NCI-H82 treated with DMSO at 0.1 percent for 48 hours (cell line): ENCODE data around the gene SMAD5.

Experiments
- DNase-seq: peaks from one replicate; lab custom pipeline; 2025; ENCODE audit not compliant: unreplicated experiment; lab: John Stamatoyannopoulos, UW

The SMAD5 gene

DNA sequence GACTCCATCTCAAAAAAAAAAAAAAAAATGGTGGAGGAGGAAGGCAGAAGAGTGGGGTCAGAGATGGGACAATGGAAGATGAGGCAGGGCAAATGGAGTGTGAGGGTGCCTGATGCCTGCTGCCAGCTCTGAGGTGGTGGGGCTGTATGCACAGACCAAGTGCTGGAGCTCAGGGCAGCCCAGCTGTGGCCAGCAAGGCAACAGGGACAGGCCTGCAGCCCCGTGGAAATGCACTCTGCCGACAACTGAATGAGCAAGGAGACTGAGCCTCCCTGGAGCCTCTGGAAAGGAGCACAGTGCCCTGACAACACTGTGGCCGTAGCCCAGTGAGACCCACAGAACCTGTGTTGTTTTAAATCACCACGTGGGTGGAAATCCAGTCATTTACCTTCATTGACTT is 83.2 kb downstream of the SMAD5 start:
- DNase-seq = no peak

DNA sequence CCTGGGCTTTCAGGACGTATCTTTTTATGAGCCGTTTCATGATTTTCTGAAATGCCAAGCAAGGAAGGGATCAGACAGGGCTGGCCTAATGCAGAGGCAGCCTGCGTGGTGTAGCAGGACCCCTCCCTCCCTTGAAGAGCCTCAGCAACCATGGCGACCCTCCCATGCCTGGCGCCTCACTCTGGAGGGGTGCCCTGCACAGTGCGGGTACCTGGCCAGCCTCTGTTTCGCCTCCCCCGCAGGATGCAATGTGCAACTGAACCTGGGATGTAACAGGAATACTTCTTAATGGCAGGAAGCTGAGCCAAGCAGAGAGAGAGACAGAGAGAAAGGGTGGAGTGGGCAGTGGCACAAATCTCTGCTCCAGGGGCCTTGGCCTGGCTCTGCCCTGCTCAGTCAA is 83.6 kb downstream of the SMAD5 start:
- no peak for DNase-seq

DNA sequence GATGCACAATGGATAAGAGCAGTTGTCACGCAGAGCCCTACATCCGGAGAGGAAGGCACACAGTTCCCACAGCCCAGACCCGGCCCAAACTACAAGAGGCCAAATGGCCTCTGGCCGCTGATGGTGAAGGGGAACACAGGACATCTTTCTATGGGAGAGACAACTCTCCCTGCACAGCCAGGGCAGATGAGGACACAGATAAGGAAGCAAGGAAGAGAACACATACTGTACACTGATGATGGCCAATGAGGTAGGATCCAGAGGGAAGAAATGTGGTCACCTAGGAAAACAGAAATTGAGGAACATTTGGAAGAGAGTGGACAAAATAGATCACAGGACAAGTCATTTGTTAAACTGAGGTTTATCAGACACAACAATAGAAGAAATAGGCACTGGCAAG is 88.7 kb downstream of the SMAD5 start:
- no peak for DNase-seq

DNA sequence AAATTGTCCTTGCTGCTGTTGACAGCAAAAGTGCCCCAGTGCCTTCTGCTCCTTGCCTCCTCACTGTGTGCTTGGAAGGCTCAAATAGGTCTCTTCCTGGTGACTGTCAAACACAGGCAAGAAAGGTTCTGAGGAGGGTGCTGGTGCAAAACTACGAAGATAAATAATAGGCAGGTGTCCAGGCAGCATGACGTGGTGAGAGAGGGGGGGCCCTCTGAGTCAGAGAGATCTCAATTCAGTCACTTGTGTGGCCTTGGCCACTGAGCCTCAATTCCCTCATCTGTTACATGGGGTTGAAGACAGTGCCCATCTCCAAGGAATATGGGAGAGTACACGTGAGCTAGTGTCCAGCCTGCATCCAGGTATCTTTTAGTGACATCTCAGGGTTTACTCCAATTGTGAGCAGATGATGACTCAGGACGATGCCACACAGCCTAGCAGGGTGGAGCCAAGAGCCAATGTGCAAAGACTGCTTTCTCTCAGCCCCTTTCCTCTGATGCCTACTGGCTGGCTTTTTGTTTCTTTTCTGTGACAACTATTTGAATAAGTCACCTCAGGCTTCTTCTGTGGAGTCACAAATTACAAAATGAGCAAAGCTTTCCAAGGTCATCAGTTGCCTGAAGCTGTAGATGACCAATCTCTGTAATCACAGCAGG is 90.1 kb downstream of the SMAD5 start:
- no peak for DNase-seq

DNA sequence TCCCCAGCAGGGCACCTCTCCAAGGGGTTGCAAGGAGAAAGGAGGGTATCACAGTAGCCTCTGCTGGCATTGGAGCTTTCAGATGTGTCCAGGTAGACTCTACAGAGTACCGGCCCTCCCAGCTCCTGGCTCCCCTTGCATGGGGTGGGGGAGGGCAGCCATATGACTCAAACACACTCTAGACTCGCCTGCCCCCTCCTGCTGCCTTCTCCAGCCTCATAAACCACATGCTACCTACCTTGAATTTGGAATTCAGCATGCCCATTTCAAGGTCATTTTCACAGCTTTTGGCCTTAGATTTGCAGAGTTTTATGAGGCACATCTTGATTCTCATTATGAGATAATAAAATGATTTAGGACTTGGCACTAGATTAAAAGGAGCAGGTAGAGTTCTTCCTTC is 93.2 kb downstream of the SMAD5 start:
- no peak for DNase-seq

DNA sequence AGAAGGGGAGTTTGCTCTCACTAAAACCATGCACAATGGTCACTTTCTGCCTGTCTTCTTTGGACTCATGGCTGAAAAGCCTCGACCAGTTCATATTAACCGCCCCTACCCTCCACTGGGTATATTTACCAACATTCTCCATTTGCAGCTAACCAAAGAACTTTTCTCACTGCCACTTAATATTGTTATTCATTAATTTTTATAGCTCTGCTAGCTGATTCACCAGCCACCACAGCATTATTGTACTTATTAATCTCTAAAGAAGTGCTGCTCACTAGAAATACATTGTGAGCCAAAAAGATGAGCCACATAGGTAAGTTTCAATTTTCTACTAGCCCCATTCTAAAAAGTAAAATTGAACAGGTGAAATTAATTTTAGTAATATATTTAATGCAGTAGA is 93.8 kb downstream of the SMAD5 start:
- no peak for DNase-seq

DNA sequence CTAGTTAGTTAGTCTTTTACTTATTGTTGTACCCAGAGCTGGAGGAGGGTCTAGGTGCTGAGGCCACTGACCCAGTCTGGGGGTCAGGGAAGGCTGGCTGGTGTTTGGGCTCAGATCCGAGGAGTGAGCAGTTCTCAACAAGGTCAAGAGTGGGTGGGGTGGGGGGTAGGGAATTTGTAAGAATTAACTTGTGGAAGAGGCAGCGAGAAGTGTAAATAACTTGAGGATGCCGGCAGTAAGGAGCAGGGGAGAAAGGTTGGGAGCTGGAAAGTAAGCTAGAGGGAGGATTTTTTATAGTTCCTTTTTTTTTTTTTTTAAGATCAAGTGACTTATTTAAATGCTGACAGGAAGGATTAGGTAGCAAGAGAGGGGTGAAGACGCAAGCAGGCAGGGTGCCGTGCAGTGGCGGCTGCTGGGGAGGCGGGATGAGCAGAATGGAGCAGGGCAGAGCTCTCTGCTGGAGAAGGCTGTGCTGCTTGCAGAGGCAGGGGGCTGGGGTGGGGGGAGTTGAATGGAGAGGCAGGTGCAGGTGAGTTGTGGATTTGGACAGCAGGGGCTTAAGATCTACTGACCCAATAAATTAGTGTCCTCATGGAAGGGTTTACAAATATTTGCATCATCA is 95.6 kb downstream of the SMAD5 start:
- DNase-seq = no peak

DNA sequence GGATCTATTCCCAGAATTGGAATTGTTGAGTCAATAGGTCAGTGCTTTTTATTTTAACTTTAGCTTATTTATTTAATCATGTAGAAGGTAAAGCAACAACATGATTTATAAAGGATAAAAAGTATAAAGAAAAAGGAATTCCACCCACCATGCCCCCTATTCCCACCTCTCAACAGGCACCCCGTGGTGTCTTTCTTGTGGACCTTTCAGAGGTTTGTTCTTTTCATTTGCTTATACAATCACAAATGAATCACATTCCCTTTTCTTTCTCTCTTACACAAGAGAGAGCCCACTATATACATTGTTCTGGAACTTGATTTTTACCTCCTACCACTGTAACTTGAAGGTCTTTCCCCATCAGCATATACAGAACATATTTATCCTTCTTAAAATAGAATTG is 97.5 kb downstream of the SMAD5 start:
- no peak for DNase-seq

DNA sequence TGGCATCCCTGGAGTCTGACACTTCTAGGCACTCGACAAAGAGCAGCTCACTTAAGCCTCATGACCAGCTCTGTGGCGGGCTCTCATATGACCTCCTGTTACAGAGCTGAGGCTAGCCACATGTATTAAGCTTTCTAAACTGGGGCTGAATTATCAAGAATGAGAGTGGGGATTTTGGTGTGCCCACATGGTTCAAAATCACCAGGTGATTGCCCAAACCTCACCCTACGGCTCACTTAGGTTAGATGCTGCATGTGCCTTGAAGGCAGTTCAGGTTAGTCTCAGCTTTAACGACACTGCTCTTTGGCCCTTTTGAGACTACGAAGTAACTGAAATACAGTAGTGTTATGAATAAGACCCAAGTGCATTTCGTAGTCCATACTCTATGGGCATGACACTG is 99.7 kb downstream of the SMAD5 start:
- no peak for DNase-seq
